ENCODE measurements around the gene C16orf89. TPM values are rescaled to one million over a fixed set of nuclear protein-coding genes. Genes with fewer than 3 reads are reported as not detected.
"Not testable (repeated sequence)": the region's sequence is repeated elsewhere in the genome, so short reads cannot be mapped to it uniquely, and the experiment has no call there.

The C16orf89 gene
- total RNA-seq, 2 experiments from 2014 or later: not detected

GRCh38 chr16:5095145-5095830, 29.5 kb upstream of the C16orf89 start:
- CTCF ChIA-PET: interaction anchor here (1.0 kb wide), 1 partner anchor 61 kb away, joined by 3 read pairs; the partner anchor contains the start of gene NAGPA
- Mint-ChIP-seq H3K4me1 (peaks cover 29% of the 10 kb centered on the region), H3K36me3 (ENCODE audit: low read depth) (peaks cover 11% of the 10 kb centered on the region)
- intact Hi-C loops (cut with DNase I, micrococcal nuclease): loop anchor here (5.0 to 10.0 kb wide), 5 partner anchors 63 to 843 kb away; partner anchors contain the start of genes CDIP1 (in 1 of the 2), GLYR1 (in 1 of the 2), HMOX2 (in 1 of the 2) and NAGPA (in 1 of the 2)
- POLR2A ChIA-PET; ATAC-seq; H3K27me3 Mint-ChIP-seq; H3K4me3 Mint-ChIP-seq; H3K9me3 Mint-ChIP-seq (ENCODE audit: low read depth); H3K27ac Mint-ChIP-seq: not testable (repeated sequence)
- peak; percentile 42 for DNase-seq

- CTCF ChIA-PET; ATAC-seq; H3K4me3 Mint-ChIP-seq; H3K27ac Mint-ChIP-seq; DNase-seq; POLR2A ChIA-PET; H3K9me3 Mint-ChIP-seq (ENCODE audit: low read depth); H3K27me3 Mint-ChIP-seq: not testable (repeated sequence)
- H3K4me1 Mint-ChIP-seq: peaks cover 27% of the 10 kb centered on the region
- H3K36me3 Mint-ChIP-seq (ENCODE audit: low read depth): peaks cover 12% of the 10 kb centered on the region
- intact Hi-C loops (cut with DNase I, micrococcal nuclease): loop anchor here in 1 of 2 experiments (2.0 to 10.0 kb wide), 2 partner anchors 37 to 249 kb away; partner anchors contain the start of genes GLYR1 and UBN1
Observed at GRCh38 chr16:5093746-5094145, 28.0 kb upstream of the C16orf89 start.

- POLR2A ChIA-PET; H3K27ac Mint-ChIP-seq; ATAC-seq; H3K27me3 Mint-ChIP-seq; H3K9me3 Mint-ChIP-seq (ENCODE audit: low read depth); DNase-seq; H3K4me3 Mint-ChIP-seq: not testable (repeated sequence)
- Mint-ChIP-seq H3K4me1 (peaks cover 26% of the 10 kb centered on the region), H3K36me3 (ENCODE audit: low read depth) (peaks cover 15% of the 10 kb centered on the region)
- intact Hi-C loops (cut with DNase I, micrococcal nuclease): loop anchor here in 1 of 2 experiments (2.0 to 10.0 kb wide), 2 partner anchors 36 to 248 kb away; partner anchors contain the start of genes GLYR1 and UBN1
- CTCF ChIA-PET: interaction anchor here (0.7 to 1.2 kb wide), 4 partner anchors 45 to 362 kb away, joined by 3 to 4 read pairs (median 3); no protein-coding TSS in a partner anchor
Observed at GRCh38 chr16:5093081-5093480, 27.3 kb upstream of the C16orf89 start.

- POLR2A ChIA-PET: not testable (repeated sequence)
Observed at GRCh38 chr16:5090592-5090991, 24.8 kb upstream of the C16orf89 start.

GRCh38 chr16:5089911-5090555, 24.3 kb upstream of the C16orf89 start:
- POLR2A ChIA-PET; H3K4me1 Mint-ChIP-seq; H3K4me3 Mint-ChIP-seq; H3K9me3 Mint-ChIP-seq (ENCODE audit: low read depth); H3K27ac Mint-ChIP-seq; ATAC-seq; H3K27me3 Mint-ChIP-seq; DNase-seq: not testable (repeated sequence)
- H3K36me3 Mint-ChIP-seq (ENCODE audit: low read depth): peaks cover 23% of the 10 kb centered on the region
- CTCF ChIA-PET: interaction anchor here (0.7 kb wide), 1 partner anchor 56 kb away, joined by 3 read pairs; the partner anchor contains the start of gene NAGPA
- intact Hi-C loops (cut with DNase I, micrococcal nuclease): loop anchor here in 1 of 2 experiments (10.0 kb wide), 1 partner anchor 245 kb away; the partner anchor contains the start of genes GLYR1 and UBN1

More at GRCh38 chr16:5090592-5090991, 24.8 kb upstream of the C16orf89 start:
- ATAC-seq; H3K27me3 Mint-ChIP-seq; H3K9me3 Mint-ChIP-seq (ENCODE audit: low read depth); H3K27ac Mint-ChIP-seq; DNase-seq; H3K4me3 Mint-ChIP-seq: not testable (repeated sequence)
- intact Hi-C loops (cut with DNase I, micrococcal nuclease): loop anchor here in 1 of 2 experiments (10.0 kb wide), 1 partner anchor 246 kb away; the partner anchor contains the start of genes GLYR1 and UBN1
- CTCF ChIA-PET: interaction anchor here (0.7 kb wide), 1 partner anchor 57 kb away, joined by 3 read pairs; the partner anchor contains the start of gene NAGPA
- Mint-ChIP-seq H3K4me1 (peaks cover 12% of the 10 kb centered on the region), H3K36me3 (ENCODE audit: low read depth) (peaks cover 20% of the 10 kb centered on the region)

- DNase-seq; ATAC-seq; H3K4me3 Mint-ChIP-seq; H3K4me1 Mint-ChIP-seq; POLR2A ChIA-PET; CTCF ChIA-PET; H3K27ac Mint-ChIP-seq; intact Hi-C loops (cut with DNase I, micrococcal nuclease); H3K9me3 Mint-ChIP-seq (ENCODE audit: low read depth); H3K27me3 Mint-ChIP-seq: not testable (repeated sequence)
- H3K36me3 Mint-ChIP-seq (ENCODE audit: low read depth): peaks cover 31% of the 10 kb centered on the region
Observed at GRCh38 chr16:5088936-5089335, 23.2 kb upstream of the C16orf89 start.

GRCh38 chr16:5088086-5088790, 22.5 kb upstream of the C16orf89 start:
- ATAC-seq; DNase-seq; POLR2A ChIA-PET; H3K27me3 Mint-ChIP-seq; H3K9me3 Mint-ChIP-seq (ENCODE audit: low read depth); CTCF ChIA-PET; intact Hi-C loops (cut with DNase I, micrococcal nuclease); H3K27ac Mint-ChIP-seq; H3K4me1 Mint-ChIP-seq; H3K4me3 Mint-ChIP-seq: not testable (repeated sequence)
- peaks cover 29% of the 10 kb centered on the region for H3K36me3 Mint-ChIP-seq (ENCODE audit: low read depth)

- H3K27ac Mint-ChIP-seq; DNase-seq; CTCF ChIA-PET; H3K4me1 Mint-ChIP-seq; H3K9me3 Mint-ChIP-seq (ENCODE audit: low read depth); H3K4me3 Mint-ChIP-seq; ATAC-seq; POLR2A ChIA-PET; intact Hi-C loops (cut with DNase I, micrococcal nuclease); H3K27me3 Mint-ChIP-seq: not testable (repeated sequence)
- H3K36me3 Mint-ChIP-seq (ENCODE audit: low read depth): peaks cover 23% of the 10 kb centered on the region
Observed at GRCh38 chr16:5085716-5086115, 20.0 kb upstream of the C16orf89 start.

- H3K4me3 Mint-ChIP-seq; H3K27me3 Mint-ChIP-seq; H3K27ac Mint-ChIP-seq; H3K4me1 Mint-ChIP-seq; ATAC-seq; intact Hi-C loops (cut with DNase I, micrococcal nuclease); H3K9me3 Mint-ChIP-seq (ENCODE audit: low read depth): not testable (repeated sequence)
- DNase-seq: peak; percentile 74
- CTCF ChIA-PET: interaction anchor here (0.6 to 1.1 kb wide), 6 partner anchors 10 to 225 kb away, joined by 3 read pairs; partner anchors contain the start of gene NAGPA
- H3K36me3 Mint-ChIP-seq (ENCODE audit: low read depth): peaks cover 20% of the 10 kb centered on the region
- POLR2A ChIA-PET: interaction anchor here (0.7 to 0.8 kb wide), 2 partner anchors 27 to 126 kb away, joined by 3 read pairs; partner anchors contain the start of gene SEC14L5
Observed at GRCh38 chr16:5084802-5085201, 19.0 kb upstream of the C16orf89 start.

- ATAC-seq; H3K4me3 Mint-ChIP-seq; H3K4me1 Mint-ChIP-seq; intact Hi-C loops (cut with DNase I, micrococcal nuclease); H3K27me3 Mint-ChIP-seq; H3K9me3 Mint-ChIP-seq (ENCODE audit: low read depth); DNase-seq; H3K27ac Mint-ChIP-seq: not testable (repeated sequence)
- ChIA-PET CTCF (interaction anchor here (0.8 to 1.1 kb wide), 5 partner anchors 9 to 53 kb away, joined by 3 read pairs; partner anchors contain the start of gene NAGPA), POLR2A (interaction anchor here (0.7 to 0.8 kb wide), 2 partner anchors 26 to 126 kb away, joined by 3 read pairs; partner anchors contain the start of gene SEC14L5)
- peaks cover 22% of the 10 kb centered on the region for H3K36me3 Mint-ChIP-seq (ENCODE audit: low read depth)
Observed at GRCh38 chr16:5084099-5084731, 18.5 kb upstream of the C16orf89 start.
